GM19099 (cell line): ENCODE results near the gene UNC119B.

ENCODE experiments used
- POLR2A ChIP-seq: IDR thresholded peaks from 3 replicates; pipeline ENCODE4 v1.6.1; 2011; ENCODE audit warnings: low read depth; ENCODE audit not compliant: insufficient read length; ENCODE audit errors: extremely low read depth

UNC119B gene

GRCh38 chr12:120700886-120701285 is 9.4 kb upstream of the UNC119B start:
- no peak for TF ChIP-seq POLR2A

GRCh38 chr12:120702637-120703036 is 7.6 kb upstream of the UNC119B start:
- TF ChIP-seq POLR2A: no peak

DNA sequence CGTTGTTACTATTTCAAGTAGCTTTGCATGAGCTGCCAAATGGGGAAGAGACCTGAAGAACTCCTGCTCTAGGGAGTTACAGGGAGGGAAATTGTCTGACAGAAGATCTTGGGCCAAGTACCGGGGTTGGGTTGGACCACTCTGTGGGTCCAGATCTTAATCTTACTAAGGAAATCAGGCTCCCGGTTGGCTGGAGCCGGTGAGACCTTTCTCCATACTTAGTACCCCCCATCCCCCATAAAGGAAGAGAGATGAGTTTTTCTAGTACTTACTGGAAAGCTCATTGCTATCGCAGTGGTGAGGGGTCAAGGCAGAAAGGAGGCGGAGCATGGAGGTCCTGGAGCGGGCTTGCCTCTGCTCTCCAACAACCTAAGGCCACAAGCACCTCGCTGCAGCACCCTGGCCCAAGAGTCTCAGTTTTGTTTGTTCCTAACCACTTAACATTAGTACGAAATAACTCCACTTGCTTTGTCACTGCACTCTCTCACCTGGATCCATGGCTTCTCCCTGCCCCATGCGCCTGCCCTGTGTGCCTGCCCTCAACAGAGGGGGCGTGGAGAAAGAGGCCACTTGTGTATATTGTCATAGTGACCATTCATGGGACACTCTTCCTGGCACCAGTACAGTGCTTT is 6.8 kb upstream of the UNC119B start:
- TF ChIP-seq POLR2A: no peak

DNA sequence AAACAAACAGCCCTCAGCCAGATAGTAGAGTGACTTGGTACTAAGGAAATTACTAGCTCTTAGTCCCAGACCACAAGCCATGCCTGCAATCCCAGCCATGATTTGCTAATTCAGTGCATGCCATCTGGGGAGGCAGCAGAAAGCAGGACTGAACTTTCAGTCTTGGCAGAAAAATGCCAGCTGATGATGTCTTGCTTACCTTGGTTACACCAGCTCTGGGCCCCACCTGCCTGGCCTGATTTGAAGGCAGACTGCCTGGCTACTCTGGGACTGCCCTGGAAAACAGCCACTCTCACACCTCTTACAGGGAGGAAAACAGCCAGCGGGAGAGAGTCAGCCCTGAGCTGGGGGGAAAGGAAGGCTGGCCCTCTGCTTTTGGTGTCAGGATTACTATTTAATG is 4.6 kb upstream of the UNC119B start:
- TF ChIP-seq POLR2A: no peak

GRCh38 chr12:120706029-120706428 is 4.2 kb upstream of the UNC119B start:
- TF ChIP-seq POLR2A: no peak

DNA sequence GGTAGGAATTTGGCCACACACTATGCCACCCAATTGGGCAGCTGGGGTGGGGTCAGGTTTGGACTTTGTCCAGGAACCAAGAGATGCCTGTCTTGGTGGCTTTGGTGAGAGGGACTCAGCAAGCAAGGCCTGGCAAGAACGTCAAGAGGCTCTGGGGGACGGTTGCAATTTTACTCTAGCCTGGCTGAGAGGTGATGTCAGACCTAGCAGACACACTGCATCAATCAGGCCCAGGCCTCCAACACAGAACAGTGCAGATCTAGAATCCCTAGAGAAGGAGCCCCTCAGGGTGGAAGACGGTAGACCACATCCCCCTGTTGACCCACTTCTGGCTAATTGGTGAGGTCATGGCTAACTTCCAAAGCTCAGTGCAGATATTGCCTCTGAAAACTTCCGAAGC is 1.6 kb upstream of the UNC119B start:
- no peak for TF ChIP-seq POLR2A

DNA sequence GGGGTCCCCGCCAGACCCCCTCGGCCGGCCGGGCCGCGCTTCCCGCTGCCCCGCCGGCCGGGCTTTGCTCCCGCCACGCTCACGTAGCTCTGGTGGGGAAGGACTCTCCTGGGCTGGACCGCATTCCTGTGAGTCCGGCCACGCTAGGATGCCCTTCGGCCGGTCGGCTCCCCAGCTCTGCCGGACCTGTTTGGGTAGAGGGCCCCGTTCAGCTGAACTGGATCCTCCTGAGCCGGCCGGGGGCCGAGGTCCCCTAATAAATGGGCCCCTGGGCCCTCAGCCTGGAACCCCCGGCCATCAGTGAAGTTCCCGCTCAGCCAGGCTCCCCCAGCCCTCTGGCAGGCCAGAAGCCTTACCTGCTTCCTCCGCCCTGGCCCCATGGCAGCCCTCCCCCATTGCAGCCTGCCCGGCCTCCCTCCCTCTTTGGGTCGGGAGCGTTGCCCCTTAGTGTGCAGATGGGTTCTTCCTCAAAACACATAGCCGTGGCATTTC is 593 bp downstream of the UNC119B start:
- TF ChIP-seq POLR2A: no peak

- no peak for TF ChIP-seq POLR2A
Observed at GRCh38 chr12:120711411-120711810, 1.2 kb downstream of the UNC119B start.

DNA sequence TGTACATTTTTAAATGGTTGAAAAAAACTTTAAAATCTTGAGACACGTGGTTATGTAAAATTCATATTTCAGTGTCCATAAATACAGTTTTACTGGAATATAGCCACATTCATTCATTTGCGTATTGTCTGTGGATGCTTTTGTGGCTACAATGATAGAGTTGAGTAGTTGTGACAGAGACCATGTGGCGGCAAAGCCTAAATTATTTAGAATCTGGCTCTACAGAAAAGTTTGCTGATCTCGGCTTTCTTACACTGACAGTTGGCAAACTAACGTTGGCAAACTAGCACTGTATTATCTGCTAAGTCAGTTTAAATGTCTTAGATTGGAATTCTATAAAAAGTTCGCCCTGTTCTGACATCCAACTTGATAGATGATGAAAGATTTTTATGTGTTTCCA is 2.4 kb downstream of the UNC119B start:
- TF ChIP-seq POLR2A: no peak

- TF ChIP-seq POLR2A: no peak
Observed at GRCh38 chr12:120713861-120714482, 3.7 kb downstream of the UNC119B start.

- TF ChIP-seq POLR2A: no peak
Observed at GRCh38 chr12:120718055-120718454, 7.8 kb downstream of the UNC119B start.

GRCh38 chr12:120719072-120719471 is 8.8 kb downstream of the UNC119B start:
- TF ChIP-seq POLR2A: no peak

DNA sequence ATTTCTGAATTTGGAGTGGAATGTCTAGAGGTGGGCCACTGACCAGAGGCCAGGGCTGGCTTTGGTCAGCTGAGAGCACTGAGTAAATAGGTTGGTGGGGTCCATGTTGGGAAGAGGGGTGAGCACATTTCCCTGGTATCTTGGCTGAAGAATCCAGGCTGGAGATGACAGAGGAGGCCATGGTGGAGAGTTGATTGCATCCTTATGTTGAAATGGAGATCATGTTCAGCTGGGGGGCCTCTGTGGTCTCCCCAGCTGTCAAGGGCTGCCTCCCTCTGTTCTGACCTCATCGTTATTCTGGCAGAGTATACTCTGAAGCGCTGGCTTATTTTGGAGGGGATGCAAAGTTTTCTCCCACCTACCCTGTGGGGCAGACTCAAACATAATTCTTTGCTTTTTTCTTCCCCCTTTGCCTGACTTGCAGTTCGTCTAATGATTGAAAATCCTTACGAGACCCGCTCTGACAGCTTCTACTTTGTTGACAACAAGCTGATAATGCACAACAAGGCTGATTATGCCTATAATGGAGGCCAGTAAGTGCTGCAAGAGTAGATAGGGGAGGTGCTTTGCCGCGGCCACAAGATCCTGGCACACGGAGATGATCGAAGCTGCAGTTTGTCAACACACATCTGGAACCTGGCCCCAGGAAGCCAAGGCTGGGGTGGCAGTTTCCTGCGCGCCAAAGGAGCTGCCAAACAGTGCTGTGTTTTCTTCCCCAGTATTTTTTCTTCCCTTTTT is 9.4 kb downstream of the UNC119B start:
- no peak for TF ChIP-seq POLR2A

GRCh38 chr12:120720234-120720986 is 10.2 kb downstream of the UNC119B start:
- TF ChIP-seq POLR2A: no peak

DNA sequence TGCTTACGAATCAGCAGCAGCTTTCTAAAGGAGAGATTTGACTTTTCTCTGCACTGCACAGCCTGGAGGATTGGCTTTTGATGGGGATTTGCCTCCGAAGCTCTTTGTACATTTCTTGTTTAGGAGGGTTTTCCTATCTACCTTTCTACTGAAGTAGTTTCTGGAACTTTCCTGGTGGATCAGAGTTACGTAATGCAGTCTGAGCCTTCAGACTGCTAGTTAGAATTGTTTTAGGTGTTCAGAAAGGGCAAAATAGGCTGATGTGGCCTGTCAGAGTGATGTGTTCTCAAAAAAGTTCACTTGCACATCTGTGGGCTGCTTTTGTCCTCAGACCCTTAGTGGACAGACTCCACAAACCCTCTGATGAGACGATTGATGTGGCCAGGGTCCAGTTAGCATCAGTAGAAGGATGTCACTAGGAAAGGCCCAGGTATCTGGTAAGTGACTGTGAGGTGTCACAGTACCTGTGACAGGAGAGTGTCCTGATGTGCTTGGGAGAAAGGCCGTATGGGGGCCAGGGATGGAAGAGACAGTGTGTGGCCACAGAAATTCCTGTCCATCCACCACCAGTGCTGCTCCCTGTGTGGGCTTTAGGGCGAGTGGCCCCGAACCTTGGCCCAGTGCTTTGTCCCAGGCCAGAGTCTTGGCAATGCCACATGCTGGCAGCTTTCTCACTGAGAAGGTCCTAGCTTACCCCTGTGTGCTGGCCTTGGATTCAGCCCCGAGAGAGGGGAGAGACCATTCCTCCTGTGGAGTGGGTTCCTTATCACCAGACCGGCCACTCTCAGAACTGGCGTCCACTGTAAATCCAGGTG is 10.9 kb downstream of the UNC119B start:
- no peak for TF ChIP-seq POLR2A

DNA sequence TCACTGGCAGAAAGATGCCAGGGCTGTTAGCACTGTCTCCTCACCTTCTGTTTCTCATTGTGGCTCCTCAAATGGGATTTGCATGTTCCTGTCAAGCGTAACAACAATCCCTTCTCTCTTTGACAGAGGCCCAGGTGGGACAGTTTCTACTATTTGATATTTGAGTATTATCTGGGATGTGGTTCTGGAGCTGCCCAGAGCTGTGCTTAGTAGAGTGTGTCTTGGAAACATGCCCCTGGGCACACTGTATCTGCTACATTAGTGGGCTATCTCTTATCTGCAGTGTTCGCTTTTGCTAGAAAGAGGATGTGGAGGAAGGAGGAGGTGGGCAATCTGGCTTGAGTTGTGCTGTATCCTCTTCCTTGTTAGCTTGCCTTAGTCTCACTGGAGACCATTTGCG is 11.6 kb downstream of the UNC119B start:
- TF ChIP-seq POLR2A: no peak
